NB4 (cell line): Measurements from ENCODE around the gene ADAM10.

Source experiments
- CTCF ChIP-seq: IDR thresholded peaks from one replicate; pipeline ENCODE4 v1.5.1; 2012; ENCODE audit warnings: low read depth, low read length
- MYC ChIP-seq: IDR thresholded peaks from 2 replicates; pipeline ENCODE4 v1.6.1; 2011; ENCODE audit warnings: low read depth, low read length
- POLR2A ChIP-seq: IDR thresholded peaks from 2 replicates; pipeline ENCODE4 v1.6.1; 2011; ENCODE audit warnings: mild to moderate bottlenecking; ENCODE audit not compliant: insufficient read length; ENCODE audit errors: extremely low read depth

GRCh38 chr15:58571491-58571890 lies 178.0 kb downstream of the ADAM10 start:
- TF ChIP-seq CTCF = no peak
- TF ChIP-seq MYC = no peak
- TF ChIP-seq POLR2A = no peak
